Loucy (cell line): Measurements from ENCODE around the gene ISLR.

ENCODE experiments used
- H2AFZ ChIP-seq: fragments of 200-600 bp; sonication (generic); 2 replicates; pipeline ENCODE4 v1.6.0; 2016; ENCODE audit warnings: antibody characterized with exemption, mild to moderate bottlenecking, low read length, moderate library complexity
- H3F3A ChIP-seq: fragments of 200-600 bp; 2 replicates; pipeline ENCODE4 v1.6.0; 2016; ENCODE audit warnings: antibody characterized with exemption, low read depth, mild to moderate bottlenecking
- H3K27me3 ChIP-seq: fragments of 200-600 bp; sonication (generic); 2 replicates; pipeline ENCODE4 v1.6.1; 2014; ENCODE audit warnings: low read length, mild to moderate bottlenecking; ENCODE audit not compliant: insufficient read depth, poor library complexity, severe bottlenecking
- H3K36me3 ChIP-seq: fragments of 200-600 bp; sonication (generic); 2 replicates; pipeline ENCODE4 v1.6.1; 2016; ENCODE audit warnings: low read length; ENCODE audit not compliant: insufficient read depth
- H3K4me1 ChIP-seq: fragments of 200-600 bp; sonication (generic); 2 replicates; pipeline ENCODE4 v1.5.1; 2014; ENCODE audit warnings: low read length, mild to moderate bottlenecking; ENCODE audit not compliant: insufficient read depth, poor library complexity, severe bottlenecking
- H3K4me2 ChIP-seq: fragments of 200-600 bp; sonication (generic); 2 replicates; pipeline ENCODE4 v1.6.0; 2014; ENCODE audit warnings: antibody characterized with exemption, low read length, low read depth, mild to moderate bottlenecking; ENCODE audit not compliant: poor library complexity, severe bottlenecking
- H3K4me3 ChIP-seq: fragments of 200-600 bp; sonication (generic); 2 replicates; pipeline ENCODE4 v1.5.1; 2014; ENCODE audit warnings: low read length, mild to moderate bottlenecking, mixed read lengths; ENCODE audit not compliant: poor library complexity, severe bottlenecking
- H3K79me2 ChIP-seq: fragments of 200-600 bp; sonication (generic); 2 replicates; pipeline ENCODE4 v1.6.1; 2014; ENCODE audit warnings: low read length; ENCODE audit not compliant: insufficient read depth
- H3K9ac ChIP-seq: fragments of 200-600 bp; sonication (generic); 2 replicates; pipeline ENCODE4 v1.6.0; 2014; ENCODE audit warnings: mild to moderate bottlenecking, low read depth, low read length, moderate library complexity; ENCODE audit not compliant: poor library complexity, severe bottlenecking
- H3K9me2 ChIP-seq: fragments of 200-600 bp; sonication (generic); replicated peaks from 2 replicates; pipeline ENCODE4 v1.6.1; 2016; ENCODE audit warnings: low read depth, low read length, mixed read lengths
- H3K9me3 ChIP-seq: fragments of 200-600 bp; sonication (generic); 2 replicates; pipeline ENCODE4 v1.6.1; 2014; ENCODE audit warnings: mild to moderate bottlenecking, antibody characterized with exemption, low read length, low read depth; ENCODE audit not compliant: insufficient read depth
- H4K20me1 ChIP-seq: fragments of 200-600 bp; sonication (generic); 2 replicates; pipeline ENCODE4 v1.6.0; 2014; ENCODE audit warnings: antibody characterized with exemption, low read length, mild to moderate bottlenecking; ENCODE audit not compliant: insufficient read depth, poor library complexity, severe bottlenecking
- CTCF ChIP-seq: fragments of 200-600 bp; sonication (generic); conservative IDR thresholded peaks from 2 replicates; pipeline ENCODE4 v1.5.1; 2014; ENCODE audit warnings: mild to moderate bottlenecking, antibody characterized with exemption, low read length
- EZH2phosphoT487 ChIP-seq: fragments of 200-600 bp; IDR thresholded peaks from 2 replicates; pipeline ENCODE4 v1.6.1; 2018; ENCODE audit warnings: antibody characterized with exemption, mild to moderate bottlenecking, moderate library complexity, borderline replicate concordance

Gene ISLR

GRCh38 chr15:74179101-74179841, 5.8 kb downstream of the ISLR start:
- TF ChIP-seq EZH2phosphoT487: no peak
- no peak for TF ChIP-seq CTCF
- Histone ChIP-seq H3K36me3 (peaks cover 24% of the 10 kb centered on the region; the same call in 1 of the 2 replicates), H3K9me3 (no peaks in the 10 kb centered on the region), H4K20me1 (no peaks in the 10 kb centered on the region), H2AFZ (no peak overlapping the region), H3K4me1 (no peaks in the 10 kb centered on the region), H3K79me2 (no peaks in the 10 kb centered on the region), H3K27me3 (no peaks in the 10 kb centered on the region), H3K4me3 (no peak overlapping the region), H3K9me2 (no peaks in the 10 kb centered on the region), H3K4me2 (no peak overlapping the region), H3K9ac (no peak overlapping the region), H3F3A (no peaks in the 10 kb centered on the region)

GRCh38 chr15:74179983-74180880, 6.7 kb downstream of the ISLR start:
- no peak overlapping the region for H3K4me2 ChIP-seq
- no peak overlapping the region for H3K4me3 ChIP-seq
- no peaks in the 10 kb centered on the region for H4K20me1 ChIP-seq
- H3K9ac ChIP-seq: no peak overlapping the region
- no peaks in the 10 kb centered on the region for H3K9me2 ChIP-seq
- TF ChIP-seq CTCF (no peak), EZH2phosphoT487 (no peak)
- H3K4me1 ChIP-seq: no peaks in the 10 kb centered on the region
- H3K36me3 ChIP-seq: peaks cover 24% of the 10 kb centered on the region; the same call in 1 of the 2 replicates
- H3K79me2 ChIP-seq: no peaks in the 10 kb centered on the region
- no peaks in the 10 kb centered on the region for H3K27me3 ChIP-seq
- no peaks in the 10 kb centered on the region for H3F3A ChIP-seq
- no peak overlapping the region for H2AFZ ChIP-seq
- H3K9me3 ChIP-seq: no peaks in the 10 kb centered on the region

- Histone ChIP-seq H3K4me3 (no peak overlapping the region), H3K9me2 (no peaks in the 10 kb centered on the region), H3K9me3 (no peaks in the 10 kb centered on the region), H3K36me3 (peaks cover 24% of the 10 kb centered on the region; the same call in 1 of the 2 replicates), H4K20me1 (no peaks in the 10 kb centered on the region), H3K79me2 (no peaks in the 10 kb centered on the region), H3F3A (no peaks in the 10 kb centered on the region), H3K4me1 (no peaks in the 10 kb centered on the region), H3K4me2 (no peak overlapping the region), H3K9ac (no peak overlapping the region), H3K27me3 (no peaks in the 10 kb centered on the region), H2AFZ (no peak overlapping the region)
- TF ChIP-seq CTCF: no peak
Measured at GRCh38 chr15:74180881-74181602, 7.5 kb downstream of the ISLR start.
